ENCODE data around the gene KNSTRN. TPM values are rescaled to one million over a fixed set of nuclear protein-coding genes. Genes with fewer than 3 reads are reported as not detected.

The KNSTRN gene
- total RNA-seq, 1 donor from 2014 or later = 28.4 TPM

DNA sequence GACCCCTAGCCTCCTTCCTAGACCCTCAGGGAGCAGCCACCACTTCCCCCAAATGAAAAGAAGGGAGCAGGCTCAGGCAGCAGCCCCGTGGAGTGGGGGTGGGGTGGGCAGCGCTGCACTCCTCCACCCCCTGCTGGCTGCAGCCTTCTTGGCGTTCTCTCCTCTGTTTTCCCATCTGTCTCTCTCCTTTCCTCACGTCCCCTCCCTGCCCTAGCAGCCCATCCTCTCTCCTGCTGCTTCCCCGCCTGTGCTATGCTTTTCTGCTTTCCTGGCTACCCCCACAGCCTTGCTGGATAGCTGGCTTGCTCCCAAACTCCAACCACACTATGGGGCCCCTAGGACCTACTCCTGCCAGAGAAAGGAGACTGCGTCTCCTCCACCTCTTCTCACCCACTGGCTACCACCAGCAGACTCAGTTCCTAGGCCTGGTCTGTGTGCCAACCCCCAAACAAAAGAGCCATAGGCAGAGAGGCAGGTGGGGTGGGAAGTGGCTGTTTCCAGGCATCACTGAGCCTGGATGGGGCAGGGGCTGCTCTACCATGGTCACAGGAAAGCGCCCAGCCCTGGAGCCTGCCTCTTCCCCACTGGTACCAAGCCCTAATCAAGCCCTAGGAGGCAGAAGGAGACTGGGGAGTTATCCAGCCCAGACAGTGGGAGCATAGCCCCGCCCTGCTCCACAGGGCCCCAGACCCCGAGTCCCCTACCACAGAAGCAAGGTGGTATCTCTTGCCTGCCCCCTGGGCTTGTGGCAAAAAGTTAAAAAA, 27.9 kb upstream of the KNSTRN start:
- Mint-ChIP-seq H3K4me3 (ENCODE audit: unreplicated experiment) (peak overlapping the region; percentile 23), H3K27ac (ENCODE audit: unreplicated experiment) (peak overlapping the region; percentile 68)

DNA sequence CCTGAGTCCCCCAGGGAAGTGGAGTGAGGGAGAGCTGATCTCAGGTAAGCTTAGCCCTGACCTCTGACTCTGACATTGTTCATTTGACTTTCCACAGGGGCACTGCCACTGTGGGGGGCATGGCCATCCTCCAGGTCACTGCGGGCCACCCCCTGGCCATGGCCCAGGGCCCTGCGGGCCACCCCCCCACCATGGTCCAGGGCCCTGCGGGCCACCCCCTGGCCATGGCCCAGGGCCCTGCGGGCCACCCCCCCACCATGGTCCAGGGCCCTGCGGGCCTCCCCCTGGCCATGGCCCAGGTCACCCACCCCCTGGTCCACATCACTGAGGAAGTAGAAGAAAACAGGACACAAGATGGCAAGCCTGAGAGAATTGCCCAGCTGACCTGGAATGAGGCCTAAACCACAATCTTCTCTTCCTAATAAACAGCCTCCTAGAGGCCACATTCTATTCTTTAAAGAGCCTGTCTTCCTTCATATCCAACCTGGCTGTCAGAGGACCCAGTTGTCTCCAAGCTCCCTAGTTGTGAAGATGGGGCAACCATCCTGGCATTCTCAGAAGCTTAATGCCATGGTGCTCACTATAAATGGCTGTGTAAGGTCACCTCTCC, 26.4 kb upstream of the KNSTRN start:
- Mint-ChIP-seq H3K4me1 (ENCODE audit: low read depth) (peaks cover 39% of the 10 kb centered on the region), H3K27ac (ENCODE audit: unreplicated experiment) (no peak overlapping the region), H3K27me3 (ENCODE audit: low read depth) (no peaks in the 10 kb centered on the region), H3K4me3 (ENCODE audit: unreplicated experiment) (no peak overlapping the region), H3K36me3 (ENCODE audit: low read depth) (no peaks in the 10 kb centered on the region), H3K9me3 (ENCODE audit: low read depth) (no peaks in the 10 kb centered on the region)
- TF ChIP-seq, protein P1, sequence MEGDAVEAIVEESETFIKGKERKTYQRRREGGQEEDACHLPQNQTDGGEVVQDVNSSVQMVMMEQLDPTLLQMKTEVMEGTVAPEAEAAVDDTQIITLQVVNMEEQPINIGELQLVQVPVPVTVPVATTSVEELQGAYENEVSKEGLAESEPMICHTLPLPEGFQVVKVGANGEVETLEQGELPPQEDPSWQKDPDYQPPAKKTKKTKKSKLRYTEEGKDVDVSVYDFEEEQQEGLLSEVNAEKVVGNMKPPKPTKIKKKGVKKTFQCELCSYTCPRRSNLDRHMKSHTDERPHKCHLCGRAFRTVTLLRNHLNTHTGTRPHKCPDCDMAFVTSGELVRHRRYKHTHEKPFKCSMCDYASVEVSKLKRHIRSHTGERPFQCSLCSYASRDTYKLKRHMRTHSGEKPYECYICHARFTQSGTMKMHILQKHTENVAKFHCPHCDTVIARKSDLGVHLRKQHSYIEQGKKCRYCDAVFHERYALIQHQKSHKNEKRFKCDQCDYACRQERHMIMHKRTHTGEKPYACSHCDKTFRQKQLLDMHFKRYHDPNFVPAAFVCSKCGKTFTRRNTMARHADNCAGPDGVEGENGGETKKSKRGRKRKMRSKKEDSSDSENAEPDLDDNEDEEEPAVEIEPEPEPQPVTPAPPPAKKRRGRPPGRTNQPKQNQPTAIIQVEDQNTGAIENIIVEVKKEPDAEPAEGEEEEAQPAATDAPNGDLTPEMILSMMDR (IDR thresholded peaks at IDR 0.05) = no peak
- no peak for DNase-seq (ENCODE audit: low spot score)

More for the DNA sequence above, 27.9 kb upstream of the KNSTRN start:
- no peak for DNase-seq (ENCODE audit: low spot score)
- Mint-ChIP-seq H3K36me3 (ENCODE audit: low read depth) (no peaks in the 10 kb centered on the region), H3K4me1 (ENCODE audit: low read depth) (peaks cover 39% of the 10 kb centered on the region), H3K9me3 (ENCODE audit: low read depth) (no peaks in the 10 kb centered on the region), H3K27me3 (ENCODE audit: low read depth) (no peaks in the 10 kb centered on the region)
- TF ChIP-seq, protein P1 (IDR thresholded peaks at IDR 0.05) = peak; percentile 78

DNA sequence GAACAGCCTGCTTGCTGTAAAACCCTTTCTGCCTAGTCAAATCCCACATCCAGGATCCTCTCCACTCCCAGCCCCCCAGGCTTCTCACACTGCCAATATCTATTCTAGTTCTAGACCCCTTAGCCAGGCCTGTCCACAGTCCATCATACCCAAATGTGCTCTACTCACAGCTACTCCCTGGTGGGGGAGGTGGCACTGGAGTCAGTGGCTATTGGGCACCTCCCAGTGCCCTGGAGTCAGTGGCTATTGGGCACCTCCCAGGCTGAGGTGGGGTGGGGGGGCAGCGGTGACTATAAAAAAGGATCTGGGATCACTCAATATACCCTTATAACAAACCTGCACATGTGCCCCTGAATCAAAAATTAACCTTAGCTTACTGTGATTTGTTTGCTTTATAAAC, 25.3 kb upstream of the KNSTRN start:
- H3K4me1 Mint-ChIP-seq (ENCODE audit: low read depth) = peaks cover 39% of the 10 kb centered on the region
- no peak overlapping the region for H3K4me3 Mint-ChIP-seq (ENCODE audit: unreplicated experiment)
- no peaks in the 10 kb centered on the region for H3K36me3 Mint-ChIP-seq (ENCODE audit: low read depth)
- H3K9me3 Mint-ChIP-seq (ENCODE audit: low read depth) = no peaks in the 10 kb centered on the region
- no peak for DNase-seq (ENCODE audit: low spot score)
- H3K27ac Mint-ChIP-seq (ENCODE audit: unreplicated experiment) = no peak overlapping the region
- H3K27me3 Mint-ChIP-seq (ENCODE audit: low read depth) = peaks cover 3% of the 10 kb centered on the region
- TF ChIP-seq, protein P1 (IDR thresholded peaks at IDR 0.05) = no peak

DNA sequence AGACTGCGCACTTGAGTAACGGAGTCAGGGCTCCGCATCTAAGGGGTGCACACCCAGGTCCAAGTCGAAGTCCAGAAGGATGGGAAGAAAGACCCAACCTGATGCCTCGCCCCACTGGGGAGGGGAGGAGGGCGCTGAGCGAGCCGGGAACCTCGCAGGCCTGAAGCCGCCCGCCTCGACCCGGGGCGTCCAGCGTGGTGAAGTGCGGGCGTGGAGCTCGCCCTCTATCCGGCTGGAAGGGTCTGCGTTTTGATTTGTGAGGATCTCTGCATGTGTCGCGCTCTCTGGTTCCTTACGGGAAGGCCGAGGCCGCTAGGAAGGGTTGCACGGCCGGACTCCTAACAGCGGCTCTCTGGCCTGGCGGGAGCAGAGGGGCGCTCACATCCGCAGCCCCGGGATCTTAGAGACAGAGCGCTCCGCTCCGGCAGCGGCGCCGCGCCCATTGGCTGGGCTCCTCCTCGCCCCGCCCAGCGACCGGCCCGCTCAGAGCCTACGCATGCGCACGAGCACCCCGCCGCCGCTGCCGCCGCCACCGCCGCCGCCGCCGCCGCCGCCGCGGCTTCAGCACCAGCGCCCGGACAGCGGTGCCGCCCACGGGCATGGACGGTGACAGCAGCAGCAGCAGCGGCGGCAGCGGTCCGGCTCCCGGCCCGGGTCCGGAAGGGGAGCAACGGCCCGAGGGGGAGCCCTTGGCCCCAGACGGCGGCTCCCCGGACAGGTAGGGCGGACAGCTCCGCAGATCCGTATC, 24.6 kb upstream of the KNSTRN start, which contains the start of gene DISP2:
DISP2 (plus strand) TSS at position 497 of the 748 bp plus-strand sequence; CDS start at position 600, 103 bp downstream.
- H3K27me3 Mint-ChIP-seq (ENCODE audit: low read depth) = peaks cover 5% of the 10 kb centered on the region
- peak; percentile 93 for DNase-seq (ENCODE audit: low spot score)
- TF ChIP-seq, protein P1 (IDR thresholded peaks at IDR 0.05) = peak; percentile 31
- peak within 1 kb of the TSS; percentile 63 for H3K27ac Mint-ChIP-seq (ENCODE audit: unreplicated experiment)
- peaks cover 37% of the 10 kb centered on the region for H3K4me1 Mint-ChIP-seq (ENCODE audit: low read depth)
- no peaks in the 10 kb centered on the region for H3K36me3 Mint-ChIP-seq (ENCODE audit: low read depth)
- H3K9me3 Mint-ChIP-seq (ENCODE audit: low read depth) = no peaks in the 10 kb centered on the region
- H3K4me3 Mint-ChIP-seq (ENCODE audit: unreplicated experiment) = peak within 1 kb of the TSS; percentile 77

Data from chondrocyte (in vitro differentiated cells).